GM10248 (cell line): ENCODE results near the gene FN1.
"Not testable (repeated sequence)": the region's sequence is repeated elsewhere in the genome, so short reads cannot be mapped to it uniquely, and the experiment has no call there.

Experiments used
- CTCF ChIA-PET: fragments of 300-600 bp; sonication (Branson Sonifier 250); formaldehyde crosslinking; extraction: SDS; loops from one replicate; lab custom pipeline; 2021; ENCODE audit warnings: antibody characterized with exemption; lab: Yijun Ruan, JAX
- POLR2A ChIA-PET: fragments of 350-650 bp; sonication (Branson Sonifier 250); formaldehyde crosslinking; extraction: SDS; loops from one replicate; lab custom pipeline; 2020; ENCODE audit warnings: antibody characterized with exemption; lab: Yijun Ruan, JAX
- DNase-seq: peaks from one replicate; pipeline ENCODE4 v3.0.0; 2012; ENCODE audit errors: extremely low spot score
- CTCF ChIP-seq: IDR thresholded peaks from 2 replicates; pipeline ENCODE4 v1.5.1; 2012; ENCODE audit warnings: mild to moderate bottlenecking, low read depth; ENCODE audit errors: extremely low read depth, missing control alignments, control extremely low read depth

The FN1 gene

DNA sequence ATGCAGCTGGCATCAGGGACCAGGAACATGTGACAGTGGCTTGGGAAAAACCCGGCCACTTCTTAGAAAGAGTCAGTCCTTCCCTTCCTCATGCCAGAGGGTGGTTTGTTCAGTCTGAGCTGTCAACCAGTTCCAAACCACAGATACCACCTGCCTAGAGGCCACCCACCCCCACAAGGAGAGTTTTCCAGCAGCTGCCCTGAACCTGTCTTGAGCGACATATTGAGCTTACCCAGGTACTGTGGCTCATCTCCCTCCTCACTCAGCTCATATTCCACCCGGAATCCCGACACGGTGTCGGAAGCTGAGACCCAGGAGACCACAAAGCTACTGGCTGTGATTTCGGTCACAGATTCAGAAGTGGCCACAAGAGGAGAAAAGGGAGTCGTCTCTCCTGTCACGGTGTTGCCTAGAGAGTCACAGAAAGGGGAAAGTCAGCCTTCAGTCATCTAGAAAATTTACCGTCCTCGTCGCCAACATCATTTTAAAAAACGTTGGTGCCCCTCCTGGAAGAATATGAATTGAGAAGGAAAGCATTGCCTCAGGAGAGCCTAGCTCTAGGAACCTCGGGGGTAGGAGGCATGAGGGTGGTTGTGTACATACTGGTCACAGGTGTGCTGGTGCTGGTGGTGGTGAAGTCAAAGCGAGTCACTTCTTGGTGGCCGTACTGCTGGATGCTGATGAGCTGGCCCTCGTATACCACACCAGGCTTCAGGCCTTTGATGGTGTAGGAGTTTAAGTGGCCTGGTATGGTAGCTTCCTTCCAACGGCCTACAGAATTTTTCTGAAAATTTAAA lies 26.3 kb downstream of the FN1 start:
- DNase-seq, result no peak
- POLR2A ChIA-PET, result no interaction called here
- CTCF ChIA-PET, result interaction anchor here (1.0 to 1.7 kb wide), 8 partner anchors 10 to 45 kb away, joined by 3 to 7 read pairs (median 4); no protein-coding TSS in a partner anchor
- TF ChIP-seq CTCF, result no peak

- POLR2A ChIA-PET, DNase-seq: not testable (repeated sequence)
- CTCF ChIA-PET, result interaction anchor here (1.1 to 1.7 kb wide), 5 partner anchors 14 to 522 kb away, joined by 3 to 7 read pairs (median 5); no protein-coding TSS in a partner anchor
These were observed 27.4 kb downstream of the FN1 start for GRCh38 chr2:215408441-215408840.

DNA sequence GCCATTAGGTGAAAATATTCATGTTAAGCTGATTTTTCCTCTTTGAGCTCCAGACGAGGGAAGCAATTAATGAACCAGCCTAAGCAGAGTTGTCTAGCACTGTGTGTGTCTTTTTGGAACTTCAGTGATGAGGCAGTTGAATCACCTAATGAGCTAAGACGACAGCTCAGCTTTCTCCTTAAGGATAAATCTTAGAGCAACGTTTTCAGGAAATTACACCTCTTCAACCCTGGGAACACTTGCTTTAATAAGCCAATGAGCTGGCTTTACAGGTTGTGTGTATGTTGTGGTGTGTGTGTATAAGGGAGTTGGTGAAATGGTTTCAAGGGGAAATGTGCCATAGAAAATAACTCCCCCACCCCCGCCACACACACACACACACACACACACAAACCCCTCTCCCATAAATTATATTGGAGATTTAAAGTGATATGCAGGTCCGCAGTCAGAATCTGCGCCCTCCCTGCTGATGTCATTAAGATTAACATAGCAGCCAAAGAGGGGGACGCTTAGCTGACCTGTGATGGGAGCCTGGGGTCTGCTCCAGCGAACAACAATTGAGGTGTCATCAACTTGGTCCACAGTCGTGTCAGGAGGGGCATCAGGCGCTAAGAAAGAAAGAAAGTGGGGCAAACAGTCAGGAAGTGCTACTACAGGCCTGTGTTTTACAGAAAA lies 28.1 kb downstream of the FN1 start:
- no peak for TF ChIP-seq CTCF
- no peak for DNase-seq
- ChIA-PET POLR2A (no interaction called here), CTCF (interaction anchor here (0.7 to 1.1 kb wide), 2 partner anchors 14 to 523 kb away, joined by 3 read pairs; no protein-coding TSS in a partner anchor)

- CTCF ChIA-PET, result interaction anchor here (0.7 kb wide), 1 partner anchor 14 kb away, joined by 3 read pairs; no protein-coding TSS in a partner anchor
- TF ChIP-seq CTCF, result no peak
- no peak for DNase-seq
- POLR2A ChIA-PET, result no interaction called here
These were observed 28.8 kb downstream of the FN1 start for GRCh38 chr2:215407061-215407460.

DNA sequence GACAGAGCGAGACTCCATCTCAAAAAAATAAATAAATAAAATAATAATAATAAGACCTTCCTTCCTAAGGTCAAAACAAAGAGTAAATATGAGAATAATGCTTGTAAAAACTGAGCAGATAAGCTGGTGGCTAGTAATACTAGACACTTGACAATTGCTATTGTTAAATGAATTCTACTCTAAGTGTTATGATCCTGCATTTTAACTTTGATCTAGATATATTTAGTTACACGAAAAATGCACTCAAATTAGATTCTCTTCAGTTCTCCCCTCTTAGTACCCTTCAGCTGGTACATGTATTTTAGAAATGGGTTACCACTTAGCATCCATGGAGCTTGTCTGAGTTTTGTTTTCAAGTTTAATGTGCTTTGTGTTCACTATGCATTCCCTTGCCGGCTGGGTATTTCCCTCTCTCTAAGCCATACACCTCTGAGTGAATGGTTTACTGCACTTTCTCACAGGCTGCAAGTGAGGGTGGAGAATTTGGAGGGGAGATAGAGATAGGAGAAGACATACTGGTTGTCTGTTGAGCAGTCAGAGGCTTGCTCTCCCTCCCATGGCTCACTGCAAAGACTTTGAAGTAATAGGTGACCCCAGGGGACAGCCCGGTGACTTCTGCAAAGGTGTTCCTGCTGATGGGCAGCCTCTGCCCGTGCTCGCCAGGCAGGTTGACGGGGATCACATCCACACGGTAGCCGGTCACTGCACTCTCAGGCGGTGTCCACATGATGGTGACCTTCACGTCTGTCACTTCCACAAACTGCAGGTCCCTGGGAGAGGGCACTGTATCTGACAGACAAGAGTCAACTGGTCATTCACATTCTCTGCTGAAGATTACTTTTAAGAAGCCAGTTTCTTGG lies 29.9 kb downstream of the FN1 start:
- POLR2A ChIA-PET, result no interaction called here
- TF ChIP-seq CTCF, result no peak
- CTCF ChIA-PET, result no interaction called here
- DNase-seq, result no peak

DNA sequence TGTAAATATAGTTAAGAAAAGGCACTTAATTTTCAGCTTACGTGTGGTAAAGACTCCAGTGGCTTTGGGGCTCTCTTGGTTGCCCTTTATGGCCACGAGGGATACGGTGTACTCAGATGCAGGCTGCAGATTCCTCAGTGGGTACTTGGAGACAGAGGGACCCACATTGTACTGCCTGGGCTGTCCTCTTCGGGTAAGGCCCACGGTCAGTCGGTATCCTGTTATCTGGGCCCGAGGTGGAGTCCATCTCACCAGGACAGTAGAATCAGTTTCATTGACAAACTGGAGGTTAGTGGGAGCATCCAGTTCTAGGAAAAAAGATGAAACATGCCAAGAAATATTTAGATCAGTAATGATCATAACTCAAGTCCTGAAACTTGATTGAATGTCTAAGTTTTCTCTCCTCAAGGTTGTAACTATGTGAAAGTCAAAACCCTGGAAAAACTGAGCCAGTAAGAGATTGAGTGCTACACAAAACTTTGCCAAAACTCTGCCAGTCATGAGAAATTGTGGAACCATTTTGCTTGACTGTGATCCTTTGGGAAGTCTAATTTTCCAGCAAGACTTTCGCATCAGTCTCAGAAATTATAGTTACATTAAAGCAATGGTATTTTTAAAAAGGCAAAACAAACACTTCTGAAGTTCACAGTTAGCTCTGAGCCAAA lies 31.4 kb downstream of the FN1 start:
- POLR2A ChIA-PET, result no interaction called here
- CTCF ChIA-PET, result no interaction called here
- no peak for TF ChIP-seq CTCF
- no peak for DNase-seq
